Mesodermal cell (in vitro differentiated cells): Measurements from ENCODE around the gene DLG2.

ENCODE experiments used
- H3K27ac ChIP-seq: 2 replicates; pipeline ENCODE4 v1.7.0; 2013; ENCODE audit warnings: mild to moderate bottlenecking, low read depth, low read length, moderate library complexity; ENCODE audit not compliant: severe bottlenecking
- H3K36me3 ChIP-seq: 2 replicates; pipeline ENCODE4 v1.7.1; 2013; ENCODE audit warnings: mild to moderate bottlenecking, low read length, moderate library complexity; ENCODE audit not compliant: control insufficient read depth, insufficient read depth
- H3K4me1 ChIP-seq: one replicate; pipeline ENCODE4 v1.7.1; 2013; ENCODE audit warnings: mild to moderate bottlenecking, low read length; ENCODE audit not compliant: insufficient read depth, control insufficient read depth, poor library complexity, severe bottlenecking
- H3K4me3 ChIP-seq: 2 replicates; pipeline ENCODE4 v1.7.0; 2013; ENCODE audit warnings: low read length, control low read depth, mild to moderate bottlenecking; ENCODE audit not compliant: insufficient read depth, poor library complexity, severe bottlenecking; ENCODE audit errors: extremely low read depth
- H3K9me3 ChIP-seq: 2 replicates; pipeline ENCODE4 v1.7.1; 2013; ENCODE audit warnings: mild to moderate bottlenecking, low read length, moderate library complexity; ENCODE audit not compliant: control insufficient read depth
- WGBS, 2 experiments: methylation state at CpG; one replicate each; pipeline ENCODE4 v1.1.5; 2013; ENCODE audit warnings: missing lambda C conversion rate in 2 of 2; ENCODE audit not compliant: insufficient coverage in 2 of 2; 5-methylcytosine and 5-hydroxymethylcytosine counted together

DLG2 gene

DNA sequence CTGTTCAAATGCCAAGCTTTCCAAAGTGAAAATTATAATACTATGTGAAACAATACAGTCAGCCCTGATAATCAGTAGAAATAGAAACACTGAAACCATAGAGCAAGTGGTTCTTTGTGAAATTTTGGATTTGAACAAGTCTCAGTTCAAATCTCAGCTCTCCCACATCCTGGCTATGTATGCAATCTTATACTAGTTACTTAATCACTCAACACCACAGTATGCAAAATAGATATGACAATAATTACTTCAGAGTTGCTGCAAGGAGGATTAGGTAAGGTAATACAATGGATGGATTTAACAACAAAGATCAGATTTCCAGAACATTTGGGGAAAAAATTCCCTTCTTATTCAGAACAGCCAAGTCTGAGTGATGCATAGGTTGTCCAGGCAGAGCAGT lies 1489.2 kb downstream of the DLG2 start:
- Histone ChIP-seq H3K9me3 (no peaks in the 10 kb centered on the region), H3K4me1 (no peaks in the 10 kb centered on the region), H3K4me3 (no peak overlapping the region)

DNA sequence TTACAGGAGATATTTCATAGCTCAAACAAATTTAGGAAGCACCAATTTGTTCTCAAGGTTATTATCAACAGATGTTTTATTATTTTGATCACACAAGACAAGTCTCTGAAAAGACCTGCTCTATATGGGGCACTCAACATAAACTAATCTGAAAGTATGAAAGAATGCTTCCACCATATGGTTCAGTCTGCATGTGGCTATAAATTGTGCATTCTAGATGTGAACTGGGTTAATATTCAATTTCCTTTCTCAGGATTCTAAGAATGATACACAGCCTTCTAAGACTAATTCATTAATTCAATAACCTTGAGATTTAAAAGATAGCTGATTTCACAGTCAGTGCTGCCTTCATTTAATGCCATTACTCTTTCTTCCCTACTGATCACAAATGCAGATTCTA lies 1489.6 kb downstream of the DLG2 start:
- H3K4me1 ChIP-seq = no peaks in the 10 kb centered on the region
- no peaks in the 10 kb centered on the region for H3K9me3 ChIP-seq
- H3K4me3 ChIP-seq = no peak overlapping the region
- H3K27ac ChIP-seq = no peak overlapping the region
- H3K36me3 ChIP-seq = no peaks in the 10 kb centered on the region

More for the DNA sequence above, 1489.2 kb downstream of the DLG2 start:
- H3K27ac ChIP-seq = no peak overlapping the region
- H3K36me3 ChIP-seq = no peaks in the 10 kb centered on the region

DNA sequence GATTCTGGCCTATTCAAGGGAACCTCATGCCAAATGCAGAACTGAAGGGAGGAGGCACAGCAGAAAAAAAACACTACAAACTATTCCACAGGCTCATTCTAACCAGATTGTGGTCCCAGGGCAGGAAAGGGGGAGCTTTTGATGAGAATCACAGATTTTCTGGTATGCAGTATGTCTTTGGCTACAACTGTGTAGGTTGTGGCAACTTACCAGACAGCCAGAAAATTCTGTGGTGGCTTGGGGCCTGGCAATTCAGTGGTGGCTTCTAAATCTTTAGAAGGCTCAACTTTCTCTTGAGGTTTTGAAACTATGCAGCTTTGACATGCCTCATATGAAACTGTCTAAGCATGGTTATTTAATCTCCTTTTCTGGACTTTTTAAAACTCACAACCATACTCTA lies 1490.2 kb downstream of the DLG2 start:
- Histone ChIP-seq H3K36me3 (no peaks in the 10 kb centered on the region), H3K27ac (no peak overlapping the region), H3K9me3 (no peaks in the 10 kb centered on the region), H3K4me1 (no peaks in the 10 kb centered on the region), H3K4me3 (no peak overlapping the region)

DNA sequence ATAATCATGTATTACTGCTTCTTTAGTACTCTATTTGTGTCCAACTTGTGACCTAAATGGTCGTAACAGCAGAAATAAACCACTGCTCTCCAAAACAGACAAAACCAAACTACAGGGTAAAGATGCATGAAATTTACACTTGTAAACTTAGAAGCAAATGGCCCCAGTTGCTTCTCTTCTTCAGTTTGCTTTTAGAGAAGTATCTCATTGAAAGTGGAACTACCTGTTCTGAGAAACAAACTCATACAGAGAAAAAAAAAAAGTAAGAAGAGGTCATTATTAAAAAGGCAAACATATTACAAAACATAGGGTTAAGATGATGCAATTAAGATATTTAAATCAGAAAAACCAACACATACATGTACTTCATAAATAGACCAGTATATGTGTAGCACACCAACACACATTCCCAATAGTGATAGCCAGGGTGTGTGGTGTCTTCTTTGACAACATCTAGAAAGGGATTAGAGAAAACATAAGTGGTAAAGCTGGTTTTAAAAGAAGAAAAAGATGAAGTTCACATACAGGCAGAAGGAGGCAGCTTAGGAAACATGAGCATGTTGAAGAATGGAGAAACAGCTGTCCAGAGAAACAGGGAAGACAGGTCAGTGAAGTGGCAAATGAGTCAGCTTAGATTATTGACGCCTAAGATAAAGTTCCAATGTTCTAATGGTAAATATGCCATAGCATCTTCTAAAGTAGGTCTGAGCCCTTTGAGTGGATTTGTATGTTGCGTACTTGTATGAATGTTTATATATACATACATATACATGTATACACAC lies 1496.3 kb downstream of the DLG2 start:
- H3K9me3 ChIP-seq = no peaks in the 10 kb centered on the region
- no CpG with 5 or more reads among the region's 3 CpGs for WGBS, 2 experiments
- no peaks in the 10 kb centered on the region for H3K4me1 ChIP-seq
- H3K27ac ChIP-seq = no peak overlapping the region
- no peaks in the 10 kb centered on the region for H3K36me3 ChIP-seq
- H3K4me3 ChIP-seq = no peak overlapping the region

DNA sequence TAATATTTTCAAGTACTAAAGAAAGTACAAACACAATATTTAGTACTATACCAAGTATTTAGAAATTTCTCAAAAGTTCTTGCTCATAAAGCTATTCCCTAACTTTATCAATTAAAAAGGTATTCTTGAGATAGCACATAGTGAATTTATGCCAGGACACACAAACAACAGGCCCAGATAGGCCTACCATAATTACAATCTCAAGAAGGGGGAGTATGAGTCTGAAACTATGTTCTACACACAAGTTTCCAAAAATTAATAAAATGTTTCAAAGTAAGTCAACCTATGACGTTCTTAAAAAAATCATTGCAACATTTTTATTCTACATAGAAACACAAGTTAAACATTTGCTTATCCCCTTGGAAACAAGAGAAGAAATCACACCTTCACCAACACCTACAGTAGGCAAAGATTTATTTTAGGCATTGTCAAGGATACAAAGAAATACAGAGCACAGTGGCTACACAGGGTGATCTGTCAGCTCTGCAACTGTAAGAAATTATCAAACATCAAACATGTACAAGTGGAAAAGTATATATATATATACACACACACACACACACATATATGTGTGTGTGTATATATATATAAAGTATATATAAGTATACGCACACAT lies 1497.1 kb downstream of the DLG2 start:
- Histone ChIP-seq H3K36me3 (no peaks in the 10 kb centered on the region), H3K9me3 (no peaks in the 10 kb centered on the region), H3K4me3 (no peak overlapping the region), H3K4me1 (no peaks in the 10 kb centered on the region), H3K27ac (no peak overlapping the region)
- WGBS, 2 experiments = 33 to 57% methylated on average over 1 of the region's 2 CpGs

DNA sequence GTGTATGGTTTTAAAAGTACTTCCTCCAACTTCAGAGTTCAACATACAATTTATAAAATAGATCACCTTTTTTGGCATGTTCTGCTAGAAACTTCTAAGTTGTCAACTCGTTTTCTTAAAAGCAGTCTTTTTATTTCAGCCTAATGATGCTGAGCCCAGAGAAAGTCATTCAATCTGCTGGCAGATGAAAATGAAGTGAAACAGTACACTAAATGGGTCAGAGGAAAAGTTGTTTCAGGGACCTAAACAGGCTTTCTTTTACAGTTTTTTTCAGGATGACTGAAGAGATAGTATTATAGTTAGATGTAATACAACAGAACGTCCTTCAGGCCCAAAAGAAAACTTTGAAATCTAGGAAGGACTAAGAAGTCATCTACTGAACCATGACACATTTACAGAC lies 1498.3 kb downstream of the DLG2 start:
- H3K9me3 ChIP-seq = no peaks in the 10 kb centered on the region
- H3K4me3 ChIP-seq = no peak overlapping the region
- WGBS, 2 experiments = 56% methylated on average over 1 of the region's 2 CpGs; no CpG with 5 or more reads in 1 of the 2 experiments
- H3K27ac ChIP-seq = no peak overlapping the region
- H3K36me3 ChIP-seq = no peaks in the 10 kb centered on the region
- no peaks in the 10 kb centered on the region for H3K4me1 ChIP-seq

DNA sequence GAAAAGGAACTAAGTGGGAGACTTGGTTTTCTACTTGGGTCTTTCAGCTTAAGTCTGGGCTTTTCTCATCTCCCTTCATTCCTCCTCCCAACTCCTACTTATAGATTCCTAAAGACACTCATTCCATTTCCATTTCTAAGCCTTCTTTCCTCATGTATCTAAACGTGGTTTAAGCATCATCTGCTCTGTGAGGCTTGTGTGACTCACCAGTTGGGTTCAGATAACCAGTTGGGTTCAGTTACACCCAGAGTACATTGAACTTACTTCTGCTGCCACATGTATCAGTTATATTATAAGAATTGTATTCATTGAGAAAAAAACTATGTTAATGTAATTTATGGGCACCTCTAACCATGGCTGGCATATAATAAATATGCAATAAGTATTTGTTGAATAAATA lies 1509.8 kb downstream of the DLG2 start:
- H3K4me3 ChIP-seq = no peak overlapping the region
- WGBS, 2 experiments = 75% methylated on average over 1 of the region's 1 CpG; no CpG with 5 or more reads in 1 of the 2 experiments
- no peak overlapping the region for H3K27ac ChIP-seq
- H3K4me1 ChIP-seq = no peaks in the 10 kb centered on the region
- no peaks in the 10 kb centered on the region for H3K36me3 ChIP-seq
- no peaks in the 10 kb centered on the region for H3K9me3 ChIP-seq

DNA sequence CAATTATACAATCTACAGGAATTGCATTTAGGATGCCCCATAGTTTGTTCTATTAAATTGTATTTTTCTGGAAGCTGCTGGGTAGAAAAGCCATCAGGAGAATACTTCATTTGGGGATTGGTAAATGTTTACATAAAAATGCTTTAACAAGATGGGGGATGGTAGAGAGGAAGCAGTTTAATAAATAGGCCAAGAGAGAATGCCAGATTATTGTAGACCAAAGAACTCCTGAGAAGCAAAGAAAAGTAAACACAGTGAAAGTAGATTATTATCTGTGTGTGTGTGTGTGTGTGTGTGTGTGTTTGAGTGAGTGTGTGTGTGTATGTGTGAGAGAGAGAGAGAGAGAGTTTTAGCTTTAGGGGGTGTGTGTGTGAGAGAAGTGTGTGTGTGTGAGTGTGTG lies 1520.6 kb downstream of the DLG2 start:
- H3K9me3 ChIP-seq = no peaks in the 10 kb centered on the region

DNA sequence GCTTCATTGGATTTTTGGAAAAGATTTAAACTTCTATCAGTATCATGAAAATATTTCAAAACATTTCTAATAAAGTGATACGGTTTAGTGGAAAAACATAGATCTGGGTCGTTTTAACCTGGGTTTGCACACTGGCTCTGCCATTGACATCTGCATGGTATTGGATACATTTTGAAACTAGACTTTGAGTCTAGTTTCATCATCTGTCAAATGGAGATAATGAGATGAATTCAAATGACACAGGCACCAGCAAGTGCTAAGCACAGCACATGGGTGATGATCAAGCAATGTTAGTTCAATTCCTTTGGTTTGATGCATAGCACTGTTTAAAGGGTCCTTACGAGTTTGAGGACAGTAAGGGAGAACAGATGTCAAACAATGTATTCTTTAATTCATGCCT lies 1522.0 kb downstream of the DLG2 start:
- H3K9me3 ChIP-seq = no peaks in the 10 kb centered on the region
- H3K36me3 ChIP-seq = no peaks in the 10 kb centered on the region
- H3K27ac ChIP-seq = no peak overlapping the region
- no peaks in the 10 kb centered on the region for H3K4me1 ChIP-seq
- H3K4me3 ChIP-seq = no peak overlapping the region
- 86 to 88% methylated on average over 1 to 2 of the region's 3 CpGs for WGBS, 2 experiments

More for the DNA sequence above, 1520.6 kb downstream of the DLG2 start:
- no peaks in the 10 kb centered on the region for H3K4me1 ChIP-seq
- no peak overlapping the region for H3K4me3 ChIP-seq
- H3K36me3 ChIP-seq = no peaks in the 10 kb centered on the region
- H3K27ac ChIP-seq = no peak overlapping the region

DNA sequence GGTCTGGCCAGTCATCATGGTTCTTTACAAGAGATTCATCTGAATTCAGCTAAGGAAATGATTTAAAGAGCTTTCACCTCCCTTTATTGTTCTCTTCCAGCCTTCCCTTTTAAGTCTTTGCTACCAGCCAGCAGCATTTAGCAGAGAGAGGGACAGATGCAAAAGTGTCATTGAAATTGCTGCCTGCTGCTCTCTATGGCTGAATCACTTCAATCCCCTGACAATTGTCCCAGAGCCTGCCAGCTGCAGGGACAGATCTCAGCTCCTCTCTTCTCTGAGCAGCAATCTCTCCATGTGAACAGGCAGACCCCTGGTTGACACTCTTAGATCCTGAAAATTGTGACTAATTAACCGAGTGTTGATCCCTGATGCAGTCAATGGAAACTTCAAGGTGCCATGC lies 1524.0 kb downstream of the DLG2 start:
- 50 to 75% methylated on average over 1 of the region's 1 CpG for WGBS, 2 experiments
- H3K27ac ChIP-seq = no peak overlapping the region

DNA sequence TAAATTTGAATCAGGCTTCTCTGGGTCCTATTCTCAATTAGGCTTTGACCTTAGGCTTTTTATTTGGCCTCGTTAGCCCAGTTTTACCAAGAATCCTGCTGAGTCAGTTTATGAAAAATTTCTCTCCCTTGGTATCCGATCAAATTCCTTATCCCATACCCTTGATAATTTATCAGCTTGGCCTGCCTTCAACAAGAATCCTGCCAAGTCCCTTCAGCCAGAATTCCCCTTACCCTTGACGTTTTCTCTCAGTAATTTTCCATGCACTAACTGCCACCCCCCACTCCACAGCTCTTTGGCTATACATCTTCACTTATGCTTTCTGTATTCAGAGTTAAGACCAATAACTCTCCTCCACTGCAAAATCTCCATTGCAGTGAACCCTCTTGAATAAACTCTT lies 1530.0 kb downstream of the DLG2 start:
- Histone ChIP-seq H3K9me3 (no peaks in the 10 kb centered on the region), H3K36me3 (no peaks in the 10 kb centered on the region), H3K4me3 (no peak overlapping the region), H3K27ac (no peak overlapping the region), H3K4me1 (no peaks in the 10 kb centered on the region)
- WGBS, 2 experiments = 68 to 79% methylated on average over 3 of the region's 3 CpGs

More for the DNA sequence above, 1524.0 kb downstream of the DLG2 start:
- Histone ChIP-seq H3K9me3 (no peaks in the 10 kb centered on the region), H3K36me3 (no peaks in the 10 kb centered on the region), H3K4me3 (no peak overlapping the region), H3K4me1 (no peaks in the 10 kb centered on the region)
